Daoy (cell line): ENCODE data around the gene MRPL2. TPM values are rescaled to one million over a fixed set of nuclear protein-coding genes. Genes with fewer than 3 reads are reported as not detected.

ENCODE experiments used
- DNase-seq: peaks from one replicate; pipeline ENCODE4 v3.0.0-alpha.2; 2015; ENCODE audit warnings: low read depth
- total RNA-seq: library from RNA; depleted of rRNA; stranded (reverse); fragments of >200 nt; shearing (Covaris generic); gene quantifications from 2 replicates; pipeline ENCODE4 v1.2.3, GENCODE V29; 2014

MRPL2 gene
- total RNA-seq, 1 experiment from 2014 or later: 57.0 TPM

- no peak for DNase-seq
These were observed 23.8 kb upstream of the MRPL2 start for GRCh38 chr6:43082806-43083655.

GRCh38 chr6:43081922-43082321 is 22.7 kb upstream of the MRPL2 start:
- DNase-seq: peak; percentile 29

- no peak for DNase-seq
These were observed 21.8 kb upstream of the MRPL2 start for GRCh38 chr6:43081043-43081442.

DNA sequence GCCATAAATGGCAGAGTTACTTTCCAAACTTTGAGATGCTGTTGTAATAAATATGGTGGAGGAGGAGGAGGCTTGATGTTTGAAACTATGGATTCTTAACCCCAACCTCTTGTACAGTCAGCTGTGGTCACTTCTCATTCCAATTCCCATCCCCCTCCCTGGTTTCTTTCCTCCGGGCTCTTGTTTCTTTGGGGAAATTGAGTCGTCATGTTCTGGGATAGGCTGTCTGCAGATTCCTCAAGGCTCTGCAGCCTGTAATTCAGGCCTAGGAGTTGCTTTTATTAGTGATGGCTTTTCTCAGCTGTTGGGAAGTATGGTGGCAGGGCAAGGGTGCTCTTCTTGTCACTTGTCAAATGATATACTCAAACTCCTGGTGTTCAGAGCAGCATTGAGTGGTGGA is 19.5 kb upstream of the MRPL2 start:
- no peak for DNase-seq

GRCh38 chr6:43077981-43078511 is 18.8 kb upstream of the MRPL2 start:
- DNase-seq: no peak

DNA sequence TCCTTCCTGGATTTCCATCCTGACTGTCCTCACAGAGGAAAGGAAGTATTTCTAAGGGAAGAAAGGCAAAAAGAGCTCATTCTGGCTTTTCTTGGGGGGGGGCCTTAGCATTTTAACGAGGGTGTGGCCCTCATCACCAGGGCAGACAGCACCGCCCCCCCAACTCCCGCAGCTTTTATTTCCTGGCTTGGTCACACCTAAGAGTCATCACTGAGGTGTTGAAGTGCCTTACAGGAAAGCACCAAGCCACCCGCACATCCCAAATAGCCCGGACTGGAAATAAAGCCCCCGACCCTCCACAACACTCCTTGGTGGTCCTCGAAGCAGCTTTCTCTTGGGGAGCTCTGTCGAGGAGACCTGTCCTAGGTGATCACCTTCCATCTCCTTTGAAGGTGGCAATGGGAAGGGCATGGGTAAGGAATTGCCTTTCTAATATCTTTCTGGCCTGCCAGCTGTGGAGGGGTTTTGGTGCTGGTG is 18.1 kb upstream of the MRPL2 start:
- no peak for DNase-seq

DNA sequence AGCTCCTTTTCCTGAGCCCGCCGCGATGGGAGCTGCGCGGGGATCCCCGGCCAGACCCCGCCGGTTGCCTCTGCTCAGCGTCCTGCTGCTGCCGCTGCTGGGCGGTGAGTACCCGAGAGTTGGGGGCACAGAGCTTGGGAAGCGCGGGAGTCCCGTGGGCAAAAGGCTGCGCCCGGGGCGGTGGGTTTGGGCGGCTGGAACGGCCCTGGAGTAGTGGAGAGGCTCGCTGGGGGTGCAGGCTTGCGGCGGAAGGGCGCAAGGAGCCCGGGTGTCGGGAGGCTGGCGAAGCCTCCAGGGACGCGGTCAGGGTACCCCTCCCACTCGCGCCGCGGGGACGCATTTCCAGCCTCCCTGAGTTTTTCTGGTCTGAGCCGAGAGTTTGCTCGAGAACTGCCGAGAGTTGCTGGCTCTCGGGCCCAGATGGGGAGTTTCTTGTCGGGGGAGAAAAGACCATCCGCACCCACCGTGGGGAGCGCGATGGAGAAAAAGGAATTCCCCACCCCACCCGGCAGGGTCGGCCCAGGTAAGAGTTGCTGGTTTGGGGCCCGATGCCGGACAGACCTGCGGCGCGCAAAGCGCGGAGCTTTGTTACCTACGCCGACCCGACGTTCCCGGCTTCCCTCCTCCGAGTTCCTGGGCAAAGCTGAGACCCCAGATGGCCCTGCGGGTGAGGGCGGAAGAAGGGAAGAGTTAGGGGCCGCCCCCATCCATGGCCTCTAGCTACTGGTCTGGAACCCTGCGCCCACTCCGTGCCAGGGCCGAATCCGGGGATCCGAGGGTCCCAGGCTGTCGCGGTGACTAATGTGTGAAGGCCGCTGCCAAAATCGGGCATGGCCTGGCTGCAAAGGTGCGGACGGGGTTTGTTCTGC is 17.5 kb upstream of the MRPL2 start:
- peak; percentile 86 for DNase-seq

- peak; percentile 76 for DNase-seq
These were observed 16.6 kb upstream of the MRPL2 start, which contains the start of gene PTK7 for GRCh38 chr6:43075670-43076463. TSS of gene PTK7 (plus strand) at chr6:43076314. CDS start at chr6:43076489, 175 bp downstream.

GRCh38 chr6:43074847-43075669 is 15.8 kb upstream of the MRPL2 start:
- DNase-seq: no peak

- DNase-seq: peak; percentile 63
These were observed 10.9 kb upstream of the MRPL2 start for GRCh38 chr6:43070028-43070632.

- DNase-seq: no peak
These were observed 3.6 kb upstream of the MRPL2 start for GRCh38 chr6:43062818-43063217.

- DNase-seq: no peak
These were observed 2.6 kb upstream of the MRPL2 start for GRCh38 chr6:43061861-43062260.

DNA sequence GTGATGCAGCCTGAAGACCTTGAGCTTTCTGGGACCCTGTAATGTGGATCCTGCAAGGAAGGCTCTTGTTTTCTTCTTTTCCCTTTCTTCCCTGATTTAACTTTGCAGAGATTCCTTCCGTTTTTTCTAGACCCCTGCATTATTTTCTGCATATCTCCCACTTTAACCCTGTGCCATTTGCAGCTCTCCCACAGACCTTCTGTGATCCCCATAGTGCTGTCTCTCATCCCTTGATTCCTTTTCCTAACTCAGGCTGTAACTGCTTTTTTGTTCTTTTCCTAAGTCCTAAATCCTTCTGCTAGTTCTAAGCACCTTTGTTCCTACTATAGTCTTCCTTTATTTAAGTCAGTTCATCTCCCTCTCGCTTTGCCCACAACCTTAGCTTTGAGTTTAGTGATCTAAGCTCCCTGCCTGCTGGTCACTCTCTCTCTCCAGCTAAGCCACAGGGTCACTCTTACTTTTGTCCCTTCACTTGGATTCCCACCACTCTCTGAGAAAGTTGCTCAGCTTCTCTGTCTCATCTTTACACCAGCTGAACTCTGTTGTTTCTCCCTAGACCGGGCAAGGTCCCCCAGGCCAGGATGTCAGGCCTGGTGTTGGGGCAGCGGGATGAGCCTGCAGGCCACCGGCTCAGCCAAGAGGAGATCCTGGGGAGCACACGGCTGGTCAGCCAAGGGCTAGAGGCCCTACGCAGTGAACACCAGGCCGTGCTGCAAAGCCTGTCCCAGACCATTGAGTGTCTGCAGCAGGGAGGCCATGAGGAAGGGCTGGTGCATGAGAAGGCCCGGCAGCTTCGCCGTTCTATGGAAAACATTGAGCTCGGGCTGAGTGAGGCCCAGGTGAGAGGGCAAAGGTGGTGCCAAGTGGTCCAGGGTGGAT is 1.8 kb upstream of the MRPL2 start:
- no peak for DNase-seq

- peak; percentile 19 for DNase-seq
These were observed 960 bp upstream of the MRPL2 start for GRCh38 chr6:43060034-43060754.

- DNase-seq: no peak
These were observed 703 bp downstream of the MRPL2 start for GRCh38 chr6:43058531-43058930.

- no peak for DNase-seq
These were observed 3.3 kb downstream of the MRPL2 start for GRCh38 chr6:43055966-43056365.

DNA sequence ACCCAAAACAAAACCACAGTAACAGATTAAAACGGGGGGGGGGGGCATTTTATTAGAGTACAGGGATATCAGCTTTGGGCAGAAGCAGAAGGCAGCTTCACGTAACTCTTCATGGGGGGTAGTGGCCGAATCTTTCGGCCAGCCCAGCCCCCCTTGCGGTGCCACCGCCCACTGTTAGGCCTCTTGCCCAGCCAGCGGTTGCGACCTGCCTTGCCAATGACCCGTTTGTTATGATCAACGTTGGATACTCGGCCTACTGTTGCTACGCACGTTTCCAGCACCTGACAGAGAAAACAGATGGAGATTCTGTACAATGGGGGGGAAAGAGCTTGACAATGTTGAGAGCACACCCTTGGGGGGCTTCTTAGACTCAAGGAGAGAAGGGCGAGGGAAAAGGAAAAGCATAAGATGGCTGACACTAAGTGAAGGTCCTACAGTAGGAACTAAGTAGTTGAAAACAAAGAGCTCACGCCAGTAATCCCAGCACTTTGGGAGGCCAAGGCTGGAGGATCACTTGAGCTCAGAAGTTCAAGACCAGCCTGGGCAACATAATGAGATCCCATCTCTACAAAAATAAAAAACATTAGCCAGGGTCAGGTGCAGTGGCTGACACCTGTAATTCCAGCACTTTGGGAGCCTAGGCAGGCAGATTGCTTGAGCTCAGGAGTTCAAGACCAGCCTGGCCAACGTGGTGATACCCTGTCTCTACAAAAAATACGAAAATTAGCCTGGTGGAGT is 4.9 kb downstream of the MRPL2 start:
- DNase-seq: no peak
